Activated T-helper 17 cell treated with anti-CD3 and anti-CD28 coated beads, Interleukin-2, amount 50 U/mL, for 72 hours (primary cell): ENCODE results near the gene ZNF638. TPM values are rescaled to one million over a fixed set of nuclear protein-coding genes. Genes with fewer than 3 reads are reported as not detected.
"Not testable (repeated sequence)": the region's sequence is repeated elsewhere in the genome, so short reads cannot be mapped to it uniquely, and the experiment has no call there.

ENCODE experiments used
- ATAC-seq: fragments of 150-1000 bp; cut with Tn5 transposase; replicated peaks from 2 replicates; pipeline ENCODE4 v1.10.0; 2021; ENCODE audit warnings: mild to moderate bottlenecking, moderate library complexity
- H3K27ac Mint-ChIP-seq: one replicate; pipeline ENCODE4 v1.8.0; 2022; ENCODE audit warnings: mixed read lengths
- H3K27me3 Mint-ChIP-seq: one replicate; pipeline ENCODE4 v1.8.0; 2022; ENCODE audit warnings: mixed read lengths
- H3K36me3 Mint-ChIP-seq: one replicate; pipeline ENCODE4 v1.8.0; 2022; ENCODE audit warnings: low read depth, mild to moderate bottlenecking, mixed read lengths
- H3K4me1 Mint-ChIP-seq: one replicate; pipeline ENCODE4 v1.8.0; 2022; ENCODE audit warnings: mixed read lengths
- H3K4me3 Mint-ChIP-seq: one replicate; pipeline ENCODE4 v1.8.0; 2022; ENCODE audit warnings: mild to moderate bottlenecking, mixed read lengths
- H3K9me3 Mint-ChIP-seq: one replicate; pipeline ENCODE4 v1.8.0; 2022; ENCODE audit warnings: mixed read lengths
- total RNA-seq, 2 donors: library from RNA; stranded (reverse); gene quantifications; one replicate each; pipeline ENCODE4 v1.2.3, GENCODE V29; 2022

ZNF638 gene
- total RNA-seq, 2 donors from 2014 or later: 96.1 to 173 TPM

- Mint-ChIP-seq H3K4me1 (no peaks in the 10 kb centered on the region), H3K27ac (peak overlapping the region; percentile 17), H3K27me3 (no peaks in the 10 kb centered on the region), H3K4me3 (no peak overlapping the region), H3K9me3 (peaks cover 4% of the 10 kb centered on the region), H3K36me3 (peaks cover 62% of the 10 kb centered on the region)
- no peak for ATAC-seq
These were observed 78.0 kb downstream of the ZNF638 start for GRCh38 chr2:71409611-71410010.

- Mint-ChIP-seq H3K36me3 (peaks cover 51% of the 10 kb centered on the region), H3K27me3 (no peaks in the 10 kb centered on the region), H3K4me3 (no peak overlapping the region), H3K4me1 (no peaks in the 10 kb centered on the region), H3K9me3 (peaks cover 4% of the 10 kb centered on the region), H3K27ac (no peak overlapping the region)
- no peak for ATAC-seq
These were observed 79.1 kb downstream of the ZNF638 start for GRCh38 chr2:71410696-71411095.

GRCh38 chr2:71416866-71417265 lies 85.3 kb downstream of the ZNF638 start:
- ATAC-seq, H3K27ac Mint-ChIP-seq, H3K9me3 Mint-ChIP-seq: not testable (repeated sequence)

GRCh38 chr2:71417300-71418202 lies 86.0 kb downstream of the ZNF638 start:
- H3K4me3 Mint-ChIP-seq: peak overlapping the region; percentile 71
- peak overlapping the region; percentile 68 for H3K27ac Mint-ChIP-seq
- peaks cover 29% of the 10 kb centered on the region for H3K36me3 Mint-ChIP-seq
- no peaks in the 10 kb centered on the region for H3K27me3 Mint-ChIP-seq
- H3K9me3 Mint-ChIP-seq: no peaks in the 10 kb centered on the region
- ATAC-seq: peak; percentile 19
- H3K4me1 Mint-ChIP-seq: no peaks in the 10 kb centered on the region

More at GRCh38 chr2:71416866-71417265, 85.3 kb downstream of the ZNF638 start:
- Mint-ChIP-seq H3K4me3 (peak overlapping the region; percentile 71), H3K36me3 (peaks cover 26% of the 10 kb centered on the region)
- H3K27me3 Mint-ChIP-seq, H3K4me1 Mint-ChIP-seq: not testable (repeated sequence)

GRCh38 chr2:71419145-71419544 lies 87.6 kb downstream of the ZNF638 start:
- H3K27me3 Mint-ChIP-seq: no peaks in the 10 kb centered on the region
- H3K4me1 Mint-ChIP-seq: no peaks in the 10 kb centered on the region
- no peak overlapping the region for H3K27ac Mint-ChIP-seq

GRCh38 chr2:71419976-71420375 lies 88.4 kb downstream of the ZNF638 start:
- ATAC-seq: no peak
- H3K27ac Mint-ChIP-seq: no peak overlapping the region
- H3K36me3 Mint-ChIP-seq: peaks cover 53% of the 10 kb centered on the region
- no peak overlapping the region for H3K4me3 Mint-ChIP-seq
- H3K27me3 Mint-ChIP-seq: no peaks in the 10 kb centered on the region
- H3K4me1 Mint-ChIP-seq: no peaks in the 10 kb centered on the region
- no peaks in the 10 kb centered on the region for H3K9me3 Mint-ChIP-seq

More at GRCh38 chr2:71419145-71419544, 87.6 kb downstream of the ZNF638 start:
- ATAC-seq: no peak
- Mint-ChIP-seq H3K4me3 (no peak overlapping the region), H3K9me3 (no peaks in the 10 kb centered on the region), H3K36me3 (peaks cover 45% of the 10 kb centered on the region)

GRCh38 chr2:71422786-71423185 lies 91.2 kb downstream of the ZNF638 start:
- Mint-ChIP-seq H3K27ac (no peak overlapping the region), H3K9me3 (no peaks in the 10 kb centered on the region), H3K27me3 (no peaks in the 10 kb centered on the region), H3K4me3 (no peak overlapping the region), H3K36me3 (peaks cover 74% of the 10 kb centered on the region), H3K4me1 (no peaks in the 10 kb centered on the region)
- no peak for ATAC-seq

GRCh38 chr2:71423817-71424420 lies 92.3 kb downstream of the ZNF638 start:
- Mint-ChIP-seq H3K27ac (no peak overlapping the region), H3K36me3 (peaks cover 81% of the 10 kb centered on the region), H3K4me3 (no peak overlapping the region), H3K27me3 (no peaks in the 10 kb centered on the region), H3K4me1 (no peaks in the 10 kb centered on the region), H3K9me3 (no peaks in the 10 kb centered on the region)
- ATAC-seq: no peak

GRCh38 chr2:71426721-71427120 lies 95.1 kb downstream of the ZNF638 start:
- H3K27ac Mint-ChIP-seq: peak overlapping the region; percentile 23
- peaks cover 96% of the 10 kb centered on the region for H3K36me3 Mint-ChIP-seq
- no peaks in the 10 kb centered on the region for H3K4me1 Mint-ChIP-seq
- H3K27me3 Mint-ChIP-seq: no peaks in the 10 kb centered on the region
- ATAC-seq: no peak
- no peak overlapping the region for H3K4me3 Mint-ChIP-seq
- H3K9me3 Mint-ChIP-seq: no peaks in the 10 kb centered on the region

GRCh38 chr2:71428472-71429383 lies 97.1 kb downstream of the ZNF638 start:
- Mint-ChIP-seq H3K4me1 (no peaks in the 10 kb centered on the region), H3K9me3 (no peaks in the 10 kb centered on the region), H3K27me3 (no peaks in the 10 kb centered on the region), H3K4me3 (no peak overlapping the region), H3K36me3 (peaks cover 100% of the 10 kb centered on the region), H3K27ac (no peak overlapping the region)
- no peak for ATAC-seq

GRCh38 chr2:71445142-71445541 lies 113.6 kb downstream of the ZNF638 start:
- ATAC-seq, H3K27me3 Mint-ChIP-seq, H3K27ac Mint-ChIP-seq, H3K4me3 Mint-ChIP-seq, H3K4me1 Mint-ChIP-seq, H3K9me3 Mint-ChIP-seq: not testable (repeated sequence)
- H3K36me3 Mint-ChIP-seq: peaks cover 18% of the 10 kb centered on the region

- H3K9me3 Mint-ChIP-seq: no peaks in the 10 kb centered on the region
- peaks cover 5% of the 10 kb centered on the region for H3K36me3 Mint-ChIP-seq
- H3K27ac Mint-ChIP-seq: no peak overlapping the region
- H3K4me3 Mint-ChIP-seq: no peak overlapping the region
- ATAC-seq: no peak
- peaks cover 1% of the 10 kb centered on the region for H3K27me3 Mint-ChIP-seq
- H3K4me1 Mint-ChIP-seq: no peaks in the 10 kb centered on the region
These were observed 114.9 kb downstream of the ZNF638 start for GRCh38 chr2:71446505-71446904.

GRCh38 chr2:71449343-71449742 lies 117.8 kb downstream of the ZNF638 start:
- H3K27me3 Mint-ChIP-seq: peaks cover 14% of the 10 kb centered on the region
- no peaks in the 10 kb centered on the region for H3K9me3 Mint-ChIP-seq
- no peaks in the 10 kb centered on the region for H3K36me3 Mint-ChIP-seq
- H3K27ac Mint-ChIP-seq: no peak overlapping the region
- H3K4me1 Mint-ChIP-seq: peaks cover 4% of the 10 kb centered on the region
- ATAC-seq: no peak
- H3K4me3 Mint-ChIP-seq: no peak overlapping the region

GRCh38 chr2:71451705-71452104 lies 120.1 kb downstream of the ZNF638 start:
- Mint-ChIP-seq H3K4me1 (peaks cover 4% of the 10 kb centered on the region), H3K27me3 (peaks cover 34% of the 10 kb centered on the region), H3K4me3 (no peak overlapping the region), H3K36me3 (no peaks in the 10 kb centered on the region), H3K27ac (no peak overlapping the region), H3K9me3 (no peaks in the 10 kb centered on the region)
- ATAC-seq: no peak
